Measurements from ENCODE around the gene PDCD4. TPM values are rescaled to one million over a fixed set of nuclear protein-coding genes. Genes with fewer than 3 reads are reported as not detected.

PDCD4 gene
- total and polyA plus RNA-seq, 10 of the 15 experiments (the other 5 are each of a cell fraction or from before 2014, with no cell fraction given), result 101 to 372 (median 171) TPM

DNA sequence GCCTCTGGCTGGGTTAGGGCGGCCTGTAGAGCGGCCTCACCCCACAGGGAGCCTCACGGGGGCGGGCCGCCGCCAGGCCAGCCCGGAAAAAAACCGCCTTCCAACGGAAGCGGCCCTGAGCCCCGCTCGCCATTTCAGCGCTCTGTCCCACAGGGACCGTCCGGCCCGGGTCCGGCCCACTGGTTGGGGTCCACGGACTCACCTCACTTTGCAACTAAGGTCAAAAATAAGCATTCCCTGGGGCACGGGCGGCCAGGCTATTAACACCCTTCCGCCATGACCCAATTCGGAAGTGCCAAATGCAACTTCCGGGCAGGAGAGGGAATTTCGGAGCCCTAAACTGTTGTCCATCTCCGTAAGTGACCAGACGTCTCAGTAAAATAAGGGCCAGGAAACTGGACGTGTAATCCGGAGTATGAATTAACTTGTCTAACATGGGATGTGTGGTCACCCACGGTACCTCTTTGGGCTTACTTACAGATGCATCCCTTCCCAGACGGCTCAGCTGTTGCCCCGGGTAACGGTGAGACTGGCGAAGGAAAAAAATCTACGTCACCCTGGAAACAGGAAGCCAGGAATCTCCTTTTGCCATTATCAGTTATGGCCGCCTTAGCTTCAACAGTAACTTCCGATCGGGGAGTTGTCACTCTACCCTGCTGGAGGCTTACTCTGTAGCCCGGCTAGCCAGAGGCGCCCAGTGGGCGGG, 47.1 kb downstream of the PDCD4 start, which contains the start of gene BBIP1 (continued):
- TF ChIP-seq GATAD2B (conservative IDR thresholded peaks at IDR 0.05; ENCODE audit: low read depth) (peak; percentile 94), HCFC1 (IDR thresholded peaks at IDR 0.05; ENCODE audit: low read length) (peak; percentile 89), PAX8 (IDR thresholded peaks at IDR 0.05) (no peak), SUPT20H (IDR thresholded peaks at IDR 0.05; ENCODE audit: borderline replicate concordance, control insufficient read depth, low read depth, low read length) (no peak), NR2F1 (conservative IDR thresholded peaks at IDR 0.05) (peak; percentile 77), RUNX3 (IDR thresholded peaks at IDR 0.05; ENCODE audit: low read length) (peak; percentile 52), DPF2 (IDR thresholded peaks at IDR 0.05) (peak; percentile 82), ATF3 (IDR thresholded peaks at IDR 0.05; ENCODE audit: borderline replicate concordance, extremely low read depth, low read depth, low read length) (no peak), ZNF622 (IDR thresholded peaks at IDR 0.05) (no peak), RFX5 (IDR thresholded peaks at IDR 0.05; ENCODE audit: low read depth, low read length) (peak; percentile 81), EGR1 (IDR thresholded peaks at IDR 0.05; ENCODE audit: borderline replicate concordance in 1 of 2, low read depth in 2 of 2, low read length in 2 of 2) (peak in 1 of 2 experiments; percentile 58; a peak in 2 of 3 replicates), KDM1A (IDR thresholded peaks at IDR 0.05; ENCODE audit: borderline replicate concordance) (no peak), ZNF207 (IDR thresholded peaks at IDR 0.05; ENCODE audit: borderline replicate concordance) (peak; percentile 90; the same call in 1 of the 2 replicates), JUNB (IDR thresholded peaks at IDR 0.05) (no peak), MTA2 (IDR thresholded peaks at IDR 0.05; ENCODE audit: low read depth) (peak; percentile 32; the same call in 1 of the 2 replicates), LARP7 (IDR thresholded peaks at IDR 0.05) (peak; percentile 74), NR2C1 (IDR thresholded peaks at IDR 0.05) (peak; percentile 64), SRF (IDR thresholded peaks at IDR 0.05; ENCODE audit: low read depth in 2 of 2, low read length in 2 of 2) (peak; percentile 94 to 97), TAF1 (IDR thresholded peaks at IDR 0.05; ENCODE audit: borderline replicate concordance, low read depth, low read length) (peak; percentile 64), SUZ12 (IDR thresholded peaks at IDR 0.05; ENCODE audit: unreplicated experiment) (no peak)
- TF ChIP-seq, protein P1, sequence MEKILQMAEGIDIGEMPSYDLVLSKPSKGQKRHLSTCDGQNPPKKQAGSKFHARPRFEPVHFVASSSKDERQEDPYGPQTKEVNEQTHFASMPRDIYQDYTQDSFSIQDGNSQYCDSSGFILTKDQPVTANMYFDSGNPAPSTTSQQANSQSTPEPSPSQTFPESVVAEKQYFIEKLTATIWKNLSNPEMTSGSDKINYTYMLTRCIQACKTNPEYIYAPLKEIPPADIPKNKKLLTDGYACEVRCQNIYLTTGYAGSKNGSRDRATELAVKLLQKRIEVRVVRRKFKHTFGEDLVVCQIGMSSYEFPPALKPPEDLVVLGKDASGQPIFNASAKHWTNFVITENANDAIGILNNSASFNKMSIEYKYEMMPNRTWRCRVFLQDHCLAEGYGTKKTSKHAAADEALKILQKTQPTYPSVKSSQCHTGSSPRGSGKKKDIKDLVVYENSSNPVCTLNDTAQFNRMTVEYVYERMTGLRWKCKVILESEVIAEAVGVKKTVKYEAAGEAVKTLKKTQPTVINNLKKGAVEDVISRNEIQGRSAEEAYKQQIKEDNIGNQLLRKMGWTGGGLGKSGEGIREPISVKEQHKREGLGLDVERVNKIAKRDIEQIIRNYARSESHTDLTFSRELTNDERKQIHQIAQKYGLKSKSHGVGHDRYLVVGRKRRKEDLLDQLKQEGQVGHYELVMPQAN (conservative IDR thresholded peaks at IDR 0.05), result peak; percentile 93
- TF ChIP-seq, protein P2, sequence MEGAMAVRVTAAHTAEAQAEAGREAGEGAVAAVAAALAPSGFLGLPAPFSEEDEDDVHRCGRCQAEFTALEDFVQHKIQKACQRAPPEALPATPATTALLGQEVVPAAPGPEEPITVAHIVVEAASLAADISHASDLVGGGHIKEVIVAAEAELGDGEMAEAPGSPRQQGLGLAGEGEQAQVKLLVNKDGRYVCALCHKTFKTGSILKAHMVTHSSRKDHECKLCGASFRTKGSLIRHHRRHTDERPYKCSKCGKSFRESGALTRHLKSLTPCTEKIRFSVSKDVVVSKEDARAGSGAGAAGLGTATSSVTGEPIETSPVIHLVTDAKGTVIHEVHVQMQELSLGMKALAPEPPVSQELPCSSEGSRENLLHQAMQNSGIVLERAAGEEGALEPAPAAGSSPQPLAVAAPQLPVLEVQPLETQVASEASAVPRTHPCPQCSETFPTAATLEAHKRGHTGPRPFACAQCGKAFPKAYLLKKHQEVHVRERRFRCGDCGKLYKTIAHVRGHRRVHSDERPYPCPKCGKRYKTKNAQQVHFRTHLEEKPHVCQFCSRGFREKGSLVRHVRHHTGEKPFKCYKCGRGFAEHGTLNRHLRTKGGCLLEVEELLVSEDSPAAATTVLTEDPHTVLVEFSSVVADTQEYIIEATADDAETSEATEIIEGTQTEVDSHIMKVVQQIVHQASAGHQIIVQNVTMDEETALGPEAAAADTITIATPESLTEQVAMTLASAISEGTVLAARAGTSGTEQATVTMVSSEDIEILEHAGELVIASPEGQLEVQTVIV (IDR thresholded peaks at IDR 0.05; ENCODE audit: borderline replicate concordance, partially characterized antibody), result peak; percentile 37
- TF ChIP-seq, protein P3, sequence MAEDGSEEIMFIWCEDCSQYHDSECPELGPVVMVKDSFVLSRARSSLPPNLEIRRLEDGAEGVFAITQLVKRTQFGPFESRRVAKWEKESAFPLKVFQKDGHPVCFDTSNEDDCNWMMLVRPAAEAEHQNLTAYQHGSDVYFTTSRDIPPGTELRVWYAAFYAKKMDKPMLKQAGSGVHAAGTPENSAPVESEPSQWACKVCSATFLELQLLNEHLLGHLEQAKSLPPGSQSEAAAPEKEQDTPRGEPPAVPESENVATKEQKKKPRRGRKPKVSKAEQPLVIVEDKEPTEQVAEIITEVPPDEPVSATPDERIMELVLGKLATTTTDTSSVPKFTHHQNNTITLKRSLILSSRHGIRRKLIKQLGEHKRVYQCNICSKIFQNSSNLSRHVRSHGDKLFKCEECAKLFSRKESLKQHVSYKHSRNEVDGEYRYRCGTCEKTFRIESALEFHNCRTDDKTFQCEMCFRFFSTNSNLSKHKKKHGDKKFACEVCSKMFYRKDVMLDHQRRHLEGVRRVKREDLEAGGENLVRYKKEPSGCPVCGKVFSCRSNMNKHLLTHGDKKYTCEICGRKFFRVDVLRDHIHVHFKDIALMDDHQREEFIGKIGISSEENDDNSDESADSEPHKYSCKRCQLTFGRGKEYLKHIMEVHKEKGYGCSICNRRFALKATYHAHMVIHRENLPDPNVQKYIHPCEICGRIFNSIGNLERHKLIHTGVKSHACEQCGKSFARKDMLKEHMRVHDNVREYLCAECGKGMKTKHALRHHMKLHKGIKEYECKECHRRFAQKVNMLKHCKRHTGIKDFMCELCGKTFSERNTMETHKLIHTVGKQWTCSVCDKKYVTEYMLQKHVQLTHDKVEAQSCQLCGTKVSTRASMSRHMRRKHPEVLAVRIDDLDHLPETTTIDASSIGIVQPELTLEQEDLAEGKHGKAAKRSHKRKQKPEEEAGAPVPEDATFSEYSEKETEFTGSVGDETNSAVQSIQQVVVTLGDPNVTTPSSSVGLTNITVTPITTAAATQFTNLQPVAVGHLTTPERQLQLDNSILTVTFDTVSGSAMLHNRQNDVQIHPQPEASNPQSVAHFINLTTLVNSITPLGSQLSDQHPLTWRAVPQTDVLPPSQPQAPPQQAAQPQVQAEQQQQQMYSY (CRISPR knock-in tag; IDR thresholded peaks at IDR 0.05), result no peak

Data from GM12878 (cell line).